Ishikawa (cell line): Measurements from ENCODE around the gene ILDR1.

Experiments used
- CEBPB ChIP-seq: IDR thresholded peaks from 2 replicates; pipeline ENCODE4 v1.6.1; 2012
- CREB1 ChIP-seq: IDR thresholded peaks from 2 replicates; pipeline ENCODE4 v1.6.1; 2012; ENCODE audit warnings: low read depth
- EGR1 ChIP-seq: IDR thresholded peaks from 2 replicates; pipeline ENCODE4 v1.6.1; 2012
- EP300 ChIP-seq: IDR thresholded peaks from 2 replicates; pipeline ENCODE4 v1.6.1; 2012; ENCODE audit warnings: borderline replicate concordance
- FOXM1 ChIP-seq: IDR thresholded peaks from 2 replicates; pipeline ENCODE4 v1.6.1; 2012; ENCODE audit warnings: low read depth, borderline replicate concordance
- NFIC ChIP-seq: IDR thresholded peaks from 2 replicates; pipeline ENCODE4 v1.6.1; 2012
- RAD21 ChIP-seq: IDR thresholded peaks from 2 replicates; pipeline ENCODE4 v1.6.1; 2012; ENCODE audit warnings: low read depth
- REST ChIP-seq: IDR thresholded peaks from 2 replicates; pipeline ENCODE4 v1.6.1; 2012; ENCODE audit warnings: low read depth, mild to moderate bottlenecking
- TAF1 ChIP-seq: IDR thresholded peaks from 2 replicates; pipeline ENCODE4 v1.6.1; 2012; ENCODE audit warnings: low read depth, mild to moderate bottlenecking
- TCF12 ChIP-seq: IDR thresholded peaks from 2 replicates; pipeline ENCODE4 v1.6.1; 2012; ENCODE audit warnings: low read depth
- TEAD4 ChIP-seq: IDR thresholded peaks from 2 replicates; pipeline ENCODE4 v1.6.1; 2012
- USF1 ChIP-seq: IDR thresholded peaks from 2 replicates; pipeline ENCODE4 v1.6.1; 2012
- YY1 ChIP-seq: IDR thresholded peaks from 2 replicates; pipeline ENCODE4 v1.6.1; 2012; ENCODE audit warnings: low read depth
- ZBTB7A ChIP-seq: IDR thresholded peaks from 2 replicates; pipeline ENCODE4 v1.6.1; 2012; ENCODE audit warnings: low read depth
- TF ChIP-seq, protein P1 (sequence below): IDR thresholded peaks from 2 replicates; pipeline ENCODE4 v1.6.1; 2012

ILDR1 gene

GRCh38 chr3:122058294-122058693, 36.2 kb upstream of the ILDR1 start:
- no peak for TF ChIP-seq TEAD4
- TF ChIP-seq, protein P1, sequence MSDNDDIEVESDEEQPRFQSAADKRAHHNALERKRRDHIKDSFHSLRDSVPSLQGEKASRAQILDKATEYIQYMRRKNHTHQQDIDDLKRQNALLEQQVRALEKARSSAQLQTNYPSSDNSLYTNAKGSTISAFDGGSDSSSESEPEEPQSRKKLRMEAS = no peak
- TF ChIP-seq TAF1 = no peak
- TF ChIP-seq EP300 = no peak
- no peak for TF ChIP-seq TCF12
- no peak for TF ChIP-seq YY1
- TF ChIP-seq REST = no peak
- TF ChIP-seq ZBTB7A = no peak
- no peak for TF ChIP-seq USF1
- no peak for TF ChIP-seq RAD21
- no peak for TF ChIP-seq CEBPB
- TF ChIP-seq FOXM1 = no peak
- TF ChIP-seq NFIC = no peak

GRCh38 chr3:122057671-122058070, 35.6 kb upstream of the ILDR1 start:
- TF ChIP-seq USF1 = no peak
- no peak for TF ChIP-seq RAD21
- no peak for TF ChIP-seq FOXM1
- TF ChIP-seq, protein P1 = no peak
- TF ChIP-seq TEAD4 = no peak
- no peak for TF ChIP-seq YY1
- no peak for TF ChIP-seq ZBTB7A
- TF ChIP-seq EP300 = no peak
- TF ChIP-seq EGR1 = no peak
- TF ChIP-seq CREB1 = no peak

DNA sequence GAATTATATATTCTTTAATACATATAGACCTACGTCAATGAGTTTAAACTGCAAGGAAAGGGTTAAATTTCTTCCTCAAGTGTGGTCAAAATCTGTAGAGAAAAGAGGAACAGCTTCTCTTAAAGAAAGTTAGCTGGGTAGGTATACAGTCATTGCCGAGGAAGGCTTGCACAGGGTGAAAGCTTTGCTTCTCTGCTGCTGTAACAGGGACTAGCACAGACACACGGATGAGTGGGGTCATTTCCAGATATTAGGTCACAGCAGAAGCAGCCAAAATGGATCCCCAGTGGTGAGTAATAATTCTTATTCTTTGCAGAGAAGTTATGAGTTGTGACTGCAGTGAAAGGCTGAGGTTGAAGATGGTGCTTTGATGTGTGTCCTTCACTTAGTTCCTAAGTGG, 33.2 kb upstream of the ILDR1 start, which contains the start of gene CD86:
CD86 (plus strand) TSS at position 148 of the 400 bp plus-strand sequence; CDS start at position 276, 128 bp downstream.
- TF ChIP-seq TEAD4 (no peak), CEBPB (no peak), EP300 (no peak), TAF1 (no peak), ZBTB7A (no peak), YY1 (no peak), TCF12 (no peak), REST (no peak), EGR1 (no peak), USF1 (no peak), CREB1 (no peak), RAD21 (no peak), FOXM1 (no peak), NFIC (no peak)
- TF ChIP-seq, protein P1 = no peak

- no peak for TF ChIP-seq USF1
Observed at GRCh38 chr3:122052968-122053367, 30.9 kb upstream of the ILDR1 start.

GRCh38 chr3:122033023-122033422, 11.0 kb upstream of the ILDR1 start:
- TF ChIP-seq, protein P1 = no peak
- TF ChIP-seq YY1 (no peak), EGR1 (no peak), EP300 (no peak), RAD21 (no peak), CEBPB (no peak), CREB1 (no peak), ZBTB7A (no peak), TCF12 (no peak), NFIC (no peak)
